SK-MEL-5 (cell line): ENCODE data around the gene CCDC138. TPM values are rescaled to one million over a fixed set of nuclear protein-coding genes. Genes with fewer than 3 reads are reported as not detected.

ENCODE experiments used
- DNase-seq: peaks from one replicate; pipeline ENCODE4 v3.0.0-alpha.2; 2016; ENCODE audit warnings: low read depth, low spot score
- in situ Hi-C: cut with HindIII; loops from 2 replicates; pipeline ENCODE4 v1.10.0; 2016; ENCODE audit warnings: low sequenced_read_pairs, high pct_unique_total_duplicates, low pct_unique_long_range_greater_than_20kb
- total RNA-seq: library from RNA; depleted of rRNA; stranded (reverse); fragments of >200 nt; shearing (Covaris generic); gene quantifications from 2 replicates; pipeline ENCODE4 v1.2.3, GENCODE V29; 2014

Gene CCDC138
- total RNA-seq, 1 experiment from 2014 or later, result 5.9 TPM

- no peak for DNase-seq
- in situ Hi-C loops, result no loop called here
Measured at GRCh38 chr2:108868911-108869310, 82.3 kb downstream of the CCDC138 start.

- DNase-seq, result no peak
- in situ Hi-C loops, result no loop called here
Measured at GRCh38 chr2:108869542-108869941, 83.0 kb downstream of the CCDC138 start.

- DNase-seq, result no peak
- in situ Hi-C loops, result no loop called here
Measured at GRCh38 chr2:108870069-108870644, 83.6 kb downstream of the CCDC138 start.

- no peak for DNase-seq
- in situ Hi-C loops, result no loop called here
Measured at GRCh38 chr2:108877506-108877905, 90.9 kb downstream of the CCDC138 start.

GRCh38 chr2:108878276-108878675, 91.7 kb downstream of the CCDC138 start:
- no peak for DNase-seq
- in situ Hi-C loops, result no loop called here

- no peak for DNase-seq
- in situ Hi-C loops, result no loop called here
Measured at GRCh38 chr2:108884619-108885018, 98.0 kb downstream of the CCDC138 start.

GRCh38 chr2:108889907-108890306, 103.3 kb downstream of the CCDC138 start:
- no peak for DNase-seq
- in situ Hi-C loops, result no loop called here

- in situ Hi-C loops, result no loop called here
- DNase-seq, result no peak
Measured at GRCh38 chr2:108893277-108893676, 106.7 kb downstream of the CCDC138 start.

GRCh38 chr2:108894766-108895165, 108.2 kb downstream of the CCDC138 start:
- DNase-seq, result no peak
- in situ Hi-C loops, result no loop called here

- no peak for DNase-seq
- in situ Hi-C loops, result no loop called here
Measured at GRCh38 chr2:108895188-108895587, 108.6 kb downstream of the CCDC138 start.

GRCh38 chr2:108896741-108897140, 110.2 kb downstream of the CCDC138 start:
- in situ Hi-C loops, result no loop called here
- no peak for DNase-seq

- in situ Hi-C loops, result no loop called here
- DNase-seq, result no peak
Measured at GRCh38 chr2:108898315-108899082, 111.9 kb downstream of the CCDC138 start.

- in situ Hi-C loops, result no loop called here
- no peak for DNase-seq
Measured at GRCh38 chr2:108904680-108905079, 118.1 kb downstream of the CCDC138 start.

GRCh38 chr2:108905176-108905575, 118.6 kb downstream of the CCDC138 start:
- DNase-seq, result no peak
- in situ Hi-C loops, result no loop called here

GRCh38 chr2:108905906-108906305, 119.3 kb downstream of the CCDC138 start:
- DNase-seq, result no peak
- in situ Hi-C loops, result no loop called here

- in situ Hi-C loops, result no loop called here
- no peak for DNase-seq
Measured at GRCh38 chr2:108906403-108907077, 120.0 kb downstream of the CCDC138 start.

- in situ Hi-C loops, result no loop called here
- no peak for DNase-seq
Measured at GRCh38 chr2:108907822-108908712, 121.5 kb downstream of the CCDC138 start.

- in situ Hi-C loops, result no loop called here
- no peak for DNase-seq
Measured at GRCh38 chr2:108908713-108909070, 122.1 kb downstream of the CCDC138 start.
